Germinal center (tissue), 1 donor: ENCODE data around the gene TMEM120B.

ENCODE experiments used
- DNase-seq: peaks from one replicate; pipeline ENCODE4 v3.0.0; 2012; ENCODE audit warnings: mixed read lengths, low spot score

Gene TMEM120B

GRCh38 chr12:121819212-121819949 is 106.8 kb downstream of the TMEM120B start:
- no peak for DNase-seq

- DNase-seq, result no peak
Measured at GRCh38 chr12:121820056-121820455, 107.5 kb downstream of the TMEM120B start.

GRCh38 chr12:121822393-121823100 is 110.0 kb downstream of the TMEM120B start:
- DNase-seq, result no peak

- DNase-seq, result no peak
Measured at GRCh38 chr12:121823101-121823726, 110.7 kb downstream of the TMEM120B start.

GRCh38 chr12:121823727-121824115 is 111.2 kb downstream of the TMEM120B start:
- DNase-seq, result no peak

- no peak for DNase-seq
Measured at GRCh38 chr12:121825041-121825523, 112.5 kb downstream of the TMEM120B start.

- no peak for DNase-seq
Measured at GRCh38 chr12:121826318-121827150, 114.0 kb downstream of the TMEM120B start.

GRCh38 chr12:121827351-121828099 is 115.0 kb downstream of the TMEM120B start:
- DNase-seq, result no peak

DNA sequence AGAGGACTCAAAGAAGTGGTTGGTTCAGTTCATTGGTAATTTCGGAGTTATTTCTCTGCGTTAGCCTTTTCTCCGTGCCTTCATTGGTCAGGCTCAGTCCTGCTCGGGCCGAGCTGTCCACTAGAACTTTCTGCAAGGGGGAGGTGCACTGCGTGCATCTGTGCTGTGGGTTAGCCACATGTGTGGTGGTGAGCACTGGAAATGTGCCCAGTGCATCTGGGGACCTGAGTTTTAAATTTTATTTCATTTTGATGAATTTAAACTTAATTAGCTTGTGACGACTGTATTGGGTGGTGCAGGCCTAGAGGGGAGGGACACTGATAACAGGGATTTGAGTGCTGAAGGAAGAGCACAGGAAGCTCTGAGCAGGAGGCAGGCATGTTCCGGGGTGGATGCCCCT is 115.8 kb downstream of the TMEM120B start:
- DNase-seq, result no peak

DNA sequence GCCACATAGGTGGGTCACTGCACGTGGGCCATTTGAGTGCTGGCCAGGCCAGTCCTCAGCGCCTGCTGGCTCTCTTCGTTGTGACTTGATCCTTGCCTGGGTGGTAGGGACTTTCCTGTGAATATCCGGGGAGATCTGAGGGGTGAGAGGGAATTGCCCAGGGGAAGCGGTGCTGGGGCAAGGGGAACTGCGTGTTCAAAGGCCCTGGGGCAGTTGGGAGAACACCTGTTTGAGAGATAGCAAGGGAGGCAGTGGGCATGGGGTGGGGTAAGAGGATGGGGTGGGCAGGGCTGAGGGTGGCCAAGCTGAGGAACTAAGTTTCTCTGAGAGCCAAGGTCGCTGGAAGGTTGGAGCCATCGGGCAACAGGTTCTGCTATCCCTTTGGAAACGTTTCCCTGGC is 116.3 kb downstream of the TMEM120B start:
- no peak for DNase-seq

DNA sequence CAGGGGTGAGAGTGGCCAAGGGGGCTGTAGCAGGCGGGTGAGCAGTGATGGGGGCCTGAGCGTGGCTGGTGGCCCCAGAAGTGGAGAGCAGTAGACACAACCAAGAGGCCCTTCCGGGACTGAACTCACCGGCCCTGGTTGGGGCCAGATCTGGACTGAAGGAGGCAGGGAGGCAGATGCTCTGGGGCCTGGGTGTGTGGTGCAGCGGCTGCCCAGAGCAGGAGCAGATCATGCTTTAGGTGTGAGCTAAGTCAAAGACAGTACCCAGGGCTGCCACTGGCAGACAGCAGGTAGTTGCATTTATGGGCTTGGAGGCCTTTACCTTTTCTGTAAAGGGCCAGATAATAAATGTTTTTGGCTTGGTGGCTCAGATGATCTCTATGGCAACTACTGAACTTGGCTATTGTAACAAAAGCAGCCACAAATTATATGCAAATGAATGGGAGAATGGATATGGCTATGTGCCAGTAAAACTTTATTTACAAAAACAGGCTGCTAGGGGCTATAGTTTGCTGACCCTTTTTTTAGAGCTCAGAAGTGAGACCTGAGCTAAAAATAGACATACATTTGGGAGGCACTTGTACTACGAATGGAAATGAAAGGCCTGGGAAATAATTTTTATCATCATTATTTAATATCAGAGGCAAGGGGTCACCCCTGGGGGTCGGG is 116.8 kb downstream of the TMEM120B start:
- no peak for DNase-seq

- DNase-seq, result no peak
Measured at GRCh38 chr12:121830134-121830533, 117.6 kb downstream of the TMEM120B start.

- DNase-seq, result no peak
Measured at GRCh38 chr12:121830588-121831265, 118.2 kb downstream of the TMEM120B start.
